SHP77 (cell line): ENCODE measurements around the gene FLT4.

ENCODE experiments used
- DNase-seq, 2 experiments: peaks; one replicate each; lab custom pipeline; 2025; lab: John Stamatoyannopoulos, UW

The FLT4 gene

DNA sequence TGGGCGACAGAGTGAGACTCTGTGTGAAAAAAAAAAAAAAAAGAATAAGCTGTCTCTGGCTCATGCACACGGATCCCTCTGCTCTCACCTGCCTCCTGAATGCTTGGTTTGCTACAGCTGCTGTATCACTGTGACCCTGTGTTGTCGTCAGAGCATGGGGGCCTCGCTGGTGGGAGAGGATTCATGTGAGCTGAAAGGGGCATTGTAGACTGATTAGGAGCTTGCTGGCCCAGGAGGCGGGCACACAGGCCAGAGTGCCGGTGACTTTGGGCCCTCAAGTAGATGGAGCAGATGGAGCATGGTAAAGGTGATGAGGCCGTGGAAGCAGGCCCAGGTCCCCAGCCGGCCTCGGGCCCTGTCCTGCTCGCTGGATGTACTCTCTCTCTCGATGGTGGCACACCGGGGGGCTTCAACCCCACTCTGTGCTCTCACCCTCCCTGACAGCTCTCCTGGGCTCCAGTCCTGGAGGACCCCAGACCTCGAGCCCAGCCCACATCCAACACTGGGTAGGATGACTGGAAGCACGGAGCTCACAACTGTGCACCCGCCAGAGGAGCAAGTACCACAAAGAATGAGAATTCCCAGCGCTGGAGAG, 7.1 kb downstream of the FLT4 start:
- no peak for DNase-seq

DNA sequence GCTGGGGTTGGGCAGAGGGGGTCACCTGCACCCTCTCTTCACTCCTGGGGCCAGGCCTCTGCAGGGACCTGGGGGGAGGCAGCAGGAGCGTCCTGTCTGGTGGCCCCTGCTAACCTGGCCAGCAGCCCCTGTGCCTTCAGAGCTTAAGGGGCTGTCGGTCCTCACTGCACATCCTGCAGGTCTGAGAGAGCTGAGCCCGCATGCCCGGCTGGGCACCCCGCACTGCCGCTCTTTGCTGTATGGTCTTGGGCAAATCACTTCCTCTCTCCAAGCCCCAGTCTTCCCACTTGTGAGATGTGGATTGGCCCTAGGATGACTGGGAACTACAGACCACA, 7.9 kb downstream of the FLT4 start:
- no peak for DNase-seq

DNA sequence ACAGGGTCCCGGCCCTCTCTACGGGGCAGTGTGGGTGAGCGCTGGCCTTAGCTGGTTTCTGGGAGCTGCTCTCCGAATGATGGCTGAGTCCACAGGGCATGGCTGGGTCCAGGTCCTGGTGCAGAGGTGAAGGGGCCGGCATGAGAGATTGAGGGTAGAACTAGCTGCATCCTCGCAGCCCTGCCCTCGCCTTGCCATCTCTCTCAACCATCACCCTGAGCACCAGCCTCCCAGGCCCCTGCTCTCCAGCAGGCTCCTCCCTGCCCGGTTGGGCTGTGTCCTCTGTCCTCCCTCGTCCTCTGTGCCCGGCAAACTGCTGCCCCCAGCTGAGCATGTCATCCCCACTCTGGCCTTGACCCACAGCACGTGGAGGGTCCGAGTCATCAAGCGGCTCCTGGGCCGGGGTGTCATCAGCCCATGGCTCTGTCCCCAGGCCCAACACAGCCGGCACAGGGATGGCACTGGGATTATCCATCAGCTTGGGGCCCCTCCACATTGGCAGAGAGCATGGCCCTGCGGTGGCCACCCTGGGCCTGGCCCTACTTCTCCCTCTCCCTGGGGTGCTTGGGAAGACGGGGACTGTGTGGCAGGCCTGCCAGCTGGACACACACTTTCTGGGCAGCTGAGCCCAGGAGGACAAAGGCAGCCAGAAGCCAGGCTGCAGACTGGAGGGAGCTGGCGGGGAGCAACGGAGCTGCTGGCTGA, 8.4 kb downstream of the FLT4 start:
- no peak for DNase-seq

DNA sequence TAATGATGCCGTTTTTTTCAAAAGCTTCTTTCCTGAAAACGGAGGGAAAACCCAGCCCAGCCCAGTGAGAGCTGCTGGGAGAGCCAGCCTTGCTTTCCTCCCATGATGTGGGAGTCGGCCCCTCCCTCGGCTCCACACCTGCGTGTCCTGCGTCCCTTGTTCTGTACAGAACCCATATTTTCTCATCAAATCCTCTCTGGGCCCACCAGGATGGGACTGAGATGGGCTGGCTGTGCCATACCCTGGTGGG, 8.9 kb downstream of the FLT4 start:
- DNase-seq = no peak

DNA sequence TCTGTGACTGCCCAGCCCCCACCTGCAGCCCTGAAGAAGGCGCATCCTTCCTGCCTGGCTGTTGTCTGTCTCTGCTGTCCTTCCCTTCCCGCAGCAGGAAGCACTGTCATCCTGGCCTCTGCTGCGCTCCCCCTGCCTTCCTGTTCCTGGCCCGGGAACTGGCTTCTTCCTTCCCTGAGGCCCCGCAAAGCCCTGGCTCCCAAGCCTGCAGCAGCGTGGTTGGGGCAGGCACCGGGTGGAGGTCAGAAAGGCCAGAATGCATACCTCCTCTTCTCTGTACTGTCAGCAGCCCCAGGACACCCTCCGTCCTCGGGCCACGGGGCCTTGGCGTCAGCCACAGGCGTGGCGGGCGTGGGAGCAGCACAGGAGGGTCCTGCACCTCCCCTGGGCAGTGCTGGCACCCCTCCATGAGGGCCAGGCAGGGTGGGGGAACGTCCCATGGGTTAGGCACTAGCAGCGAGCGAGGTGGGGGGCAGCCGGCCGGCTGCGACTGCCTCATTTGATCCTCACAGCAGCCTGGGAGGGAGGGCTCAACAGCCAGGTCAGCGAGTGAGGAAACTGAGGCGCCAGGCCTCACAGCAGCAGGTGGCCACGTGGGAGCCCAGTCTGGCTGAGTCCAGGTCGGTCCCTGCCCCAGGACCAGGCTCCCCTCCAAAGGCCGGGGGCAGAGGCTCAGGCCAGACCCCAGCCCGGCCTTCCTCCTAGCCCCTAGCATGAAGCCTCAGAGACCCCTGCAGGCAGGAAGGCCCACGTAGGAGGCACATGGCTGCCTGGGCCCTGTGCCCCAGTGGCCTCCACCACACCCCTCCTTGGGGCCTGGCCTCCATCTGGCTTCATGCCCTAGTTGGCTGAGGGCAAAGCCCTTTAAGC, 9.4 kb downstream of the FLT4 start:
- DNase-seq = no peak

DNA sequence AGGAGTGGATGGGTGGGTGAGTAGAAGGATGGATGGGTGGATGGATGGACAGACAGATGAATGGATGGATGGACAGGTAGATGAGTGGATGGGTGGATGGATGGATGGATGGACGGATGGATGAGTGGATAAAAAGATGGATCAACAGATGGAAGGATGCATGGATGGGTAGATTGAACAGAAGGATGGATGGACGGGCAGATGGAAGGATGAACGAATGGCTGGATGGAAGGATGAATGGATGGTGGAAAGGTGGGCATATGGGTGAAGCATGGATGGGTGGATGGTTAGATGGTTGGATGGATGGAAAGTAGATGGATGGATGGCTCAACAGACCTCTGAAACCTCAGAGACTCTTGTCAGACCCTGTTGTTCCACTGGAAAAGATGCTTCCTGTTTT, 10.1 kb downstream of the FLT4 start:
- DNase-seq = no peak

DNA sequence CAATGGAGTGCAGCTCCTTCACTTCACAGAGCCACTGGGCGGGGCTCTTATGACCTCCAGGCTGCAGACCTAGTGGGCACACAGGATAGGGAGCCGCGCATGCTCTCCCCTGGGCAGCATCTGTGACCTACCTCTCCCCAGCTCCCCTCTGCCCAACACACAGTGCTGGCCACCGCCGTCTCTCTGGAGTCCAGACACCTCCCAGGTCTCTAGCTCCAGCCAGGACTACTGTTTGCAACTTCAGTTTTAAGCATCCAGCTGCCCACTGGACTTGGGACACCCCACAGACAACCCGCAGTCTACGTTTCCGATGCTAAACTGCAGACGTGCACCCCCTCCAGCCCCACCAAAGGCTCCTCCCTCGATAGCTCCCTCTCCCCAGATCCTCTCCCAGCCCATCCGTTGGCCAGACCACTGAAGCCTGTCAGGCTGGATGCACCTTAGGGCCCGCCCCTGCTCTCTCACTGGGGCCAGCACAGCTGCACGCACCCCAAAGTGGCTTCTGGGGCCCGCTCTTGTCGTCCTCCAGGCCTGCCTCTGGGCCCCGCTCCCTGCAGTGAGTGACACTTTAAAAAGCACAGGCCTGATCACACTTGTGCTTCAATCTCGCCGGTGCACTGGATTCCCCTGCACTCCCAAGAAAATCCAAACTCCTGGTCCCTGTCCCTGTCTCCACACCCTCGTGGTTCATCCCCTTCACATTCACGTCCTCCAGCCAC, 11.3 kb downstream of the FLT4 start:
- no peak for DNase-seq

DNA sequence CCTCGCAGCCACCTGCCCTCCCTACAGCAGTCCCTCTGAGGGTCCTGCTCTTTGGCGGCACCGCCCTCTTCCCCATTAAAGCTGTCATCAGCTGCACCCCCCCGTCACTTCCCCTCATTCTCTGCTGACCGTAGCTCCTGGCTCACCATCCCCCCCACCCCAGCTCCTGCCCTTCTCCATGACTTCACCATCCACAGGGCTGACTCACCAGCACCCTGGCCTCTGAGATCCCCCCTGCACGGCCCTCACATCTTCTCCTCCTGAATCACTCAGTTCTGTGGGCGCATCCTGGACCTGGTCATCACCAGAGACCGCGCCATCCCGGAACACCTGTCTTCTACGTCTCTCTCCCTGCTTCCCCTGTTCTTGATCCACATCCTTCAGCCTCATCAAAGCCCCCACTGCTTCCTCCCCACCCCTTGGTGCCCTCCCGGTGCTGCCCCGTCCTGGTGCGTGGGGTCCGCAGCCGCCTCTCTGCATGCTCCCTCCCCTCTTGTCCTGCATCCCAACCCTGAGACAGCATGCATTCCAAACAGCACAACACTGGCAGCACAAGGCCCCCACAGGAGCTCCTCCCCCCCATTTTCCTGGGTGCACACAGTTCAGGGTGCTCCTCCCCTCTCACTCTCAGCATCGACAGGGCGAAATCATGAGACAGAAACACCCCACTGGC, 12.9 kb downstream of the FLT4 start:
- DNase-seq = no peak

DNA sequence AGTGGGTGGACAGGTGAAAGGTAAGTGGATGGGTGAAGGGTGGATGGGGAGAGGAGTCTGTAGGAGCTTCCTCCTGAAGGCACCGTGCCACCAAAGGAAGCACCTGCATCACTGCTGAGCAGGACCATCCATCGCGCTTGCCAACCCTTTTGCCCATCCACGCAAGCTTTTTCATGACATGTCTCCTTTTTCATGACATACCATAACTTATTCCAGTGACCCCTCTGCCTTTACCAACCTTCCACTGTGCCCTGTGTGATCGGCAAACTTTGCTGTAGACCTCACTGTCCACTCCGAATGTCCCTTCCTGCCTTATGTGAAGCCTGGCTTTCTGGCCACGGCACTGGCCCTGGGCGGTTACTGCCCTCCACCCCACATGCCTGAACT, 13.4 kb downstream of the FLT4 start:
- no peak for DNase-seq

DNA sequence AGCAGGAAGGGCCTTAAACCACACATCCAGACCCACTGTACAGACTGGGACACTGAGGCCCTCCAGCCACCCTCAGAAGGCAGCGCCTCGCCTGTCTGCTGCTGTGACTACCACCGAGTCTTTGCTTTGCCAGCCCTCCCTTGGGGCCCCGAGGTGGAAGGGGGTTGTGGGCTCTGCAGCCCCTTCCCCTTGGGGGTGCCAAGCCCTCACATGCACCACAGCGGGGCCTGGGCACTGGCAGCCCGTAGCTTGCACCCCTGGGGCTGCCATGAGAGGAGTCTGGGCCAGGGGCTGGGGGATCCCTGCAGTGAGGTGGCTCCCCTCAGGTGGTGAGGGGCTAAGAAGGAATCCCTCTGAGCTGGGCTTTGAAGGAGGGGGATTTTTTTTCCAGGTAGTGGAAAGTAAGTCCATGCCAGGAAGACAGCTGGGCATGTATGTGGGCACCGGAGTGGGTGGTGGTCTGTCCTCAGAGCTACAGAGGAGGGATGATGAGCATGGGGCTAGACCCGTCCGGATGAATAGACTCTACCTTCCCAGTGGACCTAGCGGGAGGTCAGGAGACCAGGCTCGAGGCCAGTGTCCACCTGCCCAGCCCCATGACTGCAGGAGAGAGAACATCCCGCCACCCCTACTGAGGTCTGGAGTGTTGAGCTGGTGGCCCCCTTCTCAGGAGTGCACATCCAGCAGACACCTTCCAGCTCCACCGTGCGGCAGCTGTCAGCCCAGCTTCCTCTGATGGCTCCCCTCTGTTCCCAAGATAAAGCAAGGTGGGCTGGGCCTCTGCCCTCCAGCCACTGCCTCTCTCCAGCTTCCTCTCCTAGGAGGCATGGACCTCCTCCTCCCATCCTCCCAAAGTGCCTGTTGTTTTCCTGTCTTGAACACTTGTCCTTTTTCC, 15.9 kb downstream of the FLT4 start:
- no peak for DNase-seq

DNA sequence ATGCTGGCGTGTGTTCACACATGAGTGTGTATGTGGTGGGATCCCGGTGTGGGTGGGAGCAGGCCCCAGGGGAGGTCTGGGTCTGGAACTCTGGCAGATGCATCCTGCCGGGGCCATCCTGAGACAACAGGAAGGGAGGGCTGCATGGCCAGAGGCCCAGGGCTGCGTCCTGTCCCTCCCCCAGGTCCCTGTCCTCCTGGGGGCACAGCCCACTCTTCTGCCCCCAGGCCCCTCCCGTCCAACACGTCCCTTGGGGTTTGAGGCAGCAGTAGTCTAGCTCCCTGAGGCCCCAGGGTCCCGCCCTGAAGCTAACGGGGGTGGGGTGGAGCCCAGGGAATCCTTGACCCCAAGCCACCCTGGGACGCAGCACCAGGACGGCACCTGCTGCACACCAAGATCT, 16.6 kb downstream of the FLT4 start:
- DNase-seq = no peak

DNA sequence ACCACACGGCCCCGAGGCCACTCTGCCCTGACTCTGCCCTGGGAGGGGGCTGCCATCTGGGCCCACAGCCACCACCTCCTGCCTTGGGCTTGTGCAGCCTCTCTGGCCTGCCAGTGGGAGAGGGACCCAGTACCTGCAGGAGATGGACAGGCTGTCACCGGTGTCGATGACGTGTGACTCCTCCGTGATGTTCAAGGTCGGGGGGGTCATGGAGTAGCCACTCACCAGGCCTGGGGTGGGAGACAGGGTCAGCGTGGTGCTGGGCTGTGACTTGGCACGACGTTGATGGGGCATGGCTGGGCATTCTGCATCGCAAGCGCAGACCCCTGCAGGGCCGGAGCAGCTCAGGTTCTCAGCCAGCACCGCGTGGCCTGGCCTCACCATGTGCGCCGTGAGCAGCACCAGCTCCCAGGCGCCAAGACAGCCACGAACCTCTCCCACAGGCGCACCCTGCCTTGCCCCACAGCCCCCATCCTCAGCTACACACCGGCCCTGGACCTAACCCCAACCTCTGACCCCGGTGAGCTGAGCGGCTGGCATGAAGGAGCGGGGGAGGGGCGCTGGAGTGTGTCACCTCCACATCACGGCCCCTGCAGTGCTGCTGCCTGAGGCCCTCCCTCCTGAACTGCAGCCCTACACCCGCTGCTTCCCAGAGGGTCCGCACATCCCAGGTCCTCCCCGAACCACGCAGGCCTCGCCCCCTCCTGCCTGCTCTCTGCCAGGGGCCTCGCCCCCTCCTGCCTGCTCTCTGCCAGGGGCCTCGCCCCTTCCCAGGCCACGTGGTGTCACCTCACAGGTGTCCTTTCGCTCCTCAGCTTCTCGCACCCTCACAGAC, 17.6 kb downstream of the FLT4 start:
- no peak for DNase-seq

DNA sequence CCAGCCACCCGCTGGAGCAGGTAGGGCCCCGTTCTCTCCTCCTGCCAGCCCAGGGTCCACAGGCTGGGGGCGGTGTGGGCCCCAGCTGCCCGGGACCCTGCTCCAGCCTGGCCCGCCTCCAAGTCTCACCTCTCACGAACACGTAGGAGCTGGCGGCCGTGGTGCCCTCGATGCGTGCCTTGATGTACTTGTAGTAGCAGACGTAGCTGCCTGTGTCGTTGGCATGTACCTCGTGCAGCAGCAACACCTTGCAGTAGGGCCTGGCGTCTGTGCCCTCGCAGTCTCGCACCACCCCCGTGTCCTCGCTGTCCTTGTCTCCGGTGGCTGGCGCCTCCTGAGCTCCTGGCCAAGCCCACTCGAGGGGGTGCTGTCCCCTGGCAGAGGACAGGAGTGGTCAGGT, 19.0 kb downstream of the FLT4 start:
- DNase-seq = no peak

DNA sequence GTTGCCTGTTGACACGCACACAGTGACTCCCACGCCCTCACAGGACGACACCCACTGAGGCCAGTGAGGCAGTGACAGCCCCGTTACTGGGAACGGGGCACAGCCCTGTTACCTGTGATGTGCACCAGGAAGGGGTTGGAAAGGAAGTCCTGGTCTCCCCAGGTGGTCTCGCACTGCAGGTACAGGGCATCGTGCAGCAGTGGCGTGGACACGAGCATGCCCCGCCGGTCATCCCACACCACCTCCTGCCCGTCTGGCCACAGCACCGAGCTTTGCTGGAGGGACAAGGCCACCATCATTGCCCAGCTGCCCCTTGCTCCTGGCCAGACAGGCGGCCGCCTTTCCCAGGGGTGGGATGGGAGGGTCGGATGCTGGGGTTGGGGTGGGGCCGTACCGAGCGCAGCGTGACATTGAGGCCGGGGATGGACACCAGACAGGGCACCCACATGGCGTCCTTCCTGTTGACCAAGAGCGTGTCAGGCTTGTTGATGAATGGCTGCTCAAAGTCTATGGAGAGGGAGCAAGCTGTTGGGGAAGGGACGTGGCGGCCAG, 19.5 kb downstream of the FLT4 start:
- no peak for DNase-seq

DNA sequence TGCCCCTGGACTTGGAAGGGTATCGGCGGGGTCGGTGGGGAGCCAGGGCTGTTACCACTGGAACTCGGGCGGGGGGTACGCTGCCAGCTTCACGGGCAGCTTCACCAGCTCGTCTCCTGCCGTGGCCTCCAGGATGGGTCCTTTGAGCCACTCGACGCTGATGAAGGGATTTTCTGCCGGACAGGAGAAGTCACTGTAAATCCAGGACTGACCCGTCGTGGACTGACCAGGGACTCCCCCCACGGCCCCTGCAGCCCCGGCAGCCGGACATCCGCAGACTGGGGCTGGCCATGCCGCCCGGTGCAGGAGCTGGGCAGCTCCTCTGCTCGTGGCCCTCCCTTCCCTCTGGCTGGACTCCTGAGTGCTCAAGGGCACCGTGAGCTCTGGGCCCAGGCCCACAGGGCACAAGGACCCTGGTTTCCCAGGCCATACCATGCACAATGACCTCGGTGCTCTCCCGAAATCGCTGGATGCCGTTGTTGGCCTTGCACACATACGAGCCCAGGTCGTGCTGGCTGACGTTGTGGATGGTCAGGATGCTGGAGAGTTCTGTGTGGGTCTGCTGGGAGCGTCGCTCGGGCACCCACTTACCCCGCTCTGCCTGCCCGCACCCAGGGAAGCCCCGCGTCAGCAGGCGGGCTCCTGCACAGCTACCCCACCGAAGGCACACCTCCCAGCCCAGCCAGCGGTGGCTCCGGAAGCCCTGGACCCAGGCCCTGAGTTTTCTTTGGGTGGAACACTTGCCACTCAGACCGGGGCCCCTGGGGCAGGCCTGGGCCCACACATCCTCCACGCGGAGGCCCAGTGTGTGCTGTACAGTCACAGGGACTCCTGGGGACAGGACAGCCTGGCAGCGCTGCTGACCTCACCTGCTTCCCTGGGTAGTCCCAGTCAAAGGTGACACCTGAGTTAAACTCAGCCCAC, 20.3 kb downstream of the FLT4 start:
- no peak for DNase-seq

DNA sequence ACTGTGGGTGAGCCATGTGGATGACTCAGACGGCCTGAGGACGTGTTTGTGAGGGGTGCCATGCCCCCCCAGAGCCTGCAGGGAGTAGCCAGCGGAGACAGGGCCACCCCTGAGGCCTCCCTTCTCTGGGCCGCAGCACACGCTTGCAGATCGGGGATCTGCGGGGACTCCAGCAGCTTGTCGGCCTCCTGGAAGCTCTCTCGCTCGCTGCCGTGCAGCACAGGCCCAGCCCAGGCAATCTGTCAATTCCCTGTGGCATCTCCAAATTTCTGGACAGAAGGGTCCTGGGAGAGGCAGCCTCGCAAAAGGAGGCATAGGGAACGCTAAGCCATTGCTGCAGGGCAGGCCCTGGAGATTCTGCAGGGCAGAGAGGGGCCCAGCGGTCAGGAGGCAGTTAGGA, 21.2 kb downstream of the FLT4 start:
- DNase-seq = no peak

DNA sequence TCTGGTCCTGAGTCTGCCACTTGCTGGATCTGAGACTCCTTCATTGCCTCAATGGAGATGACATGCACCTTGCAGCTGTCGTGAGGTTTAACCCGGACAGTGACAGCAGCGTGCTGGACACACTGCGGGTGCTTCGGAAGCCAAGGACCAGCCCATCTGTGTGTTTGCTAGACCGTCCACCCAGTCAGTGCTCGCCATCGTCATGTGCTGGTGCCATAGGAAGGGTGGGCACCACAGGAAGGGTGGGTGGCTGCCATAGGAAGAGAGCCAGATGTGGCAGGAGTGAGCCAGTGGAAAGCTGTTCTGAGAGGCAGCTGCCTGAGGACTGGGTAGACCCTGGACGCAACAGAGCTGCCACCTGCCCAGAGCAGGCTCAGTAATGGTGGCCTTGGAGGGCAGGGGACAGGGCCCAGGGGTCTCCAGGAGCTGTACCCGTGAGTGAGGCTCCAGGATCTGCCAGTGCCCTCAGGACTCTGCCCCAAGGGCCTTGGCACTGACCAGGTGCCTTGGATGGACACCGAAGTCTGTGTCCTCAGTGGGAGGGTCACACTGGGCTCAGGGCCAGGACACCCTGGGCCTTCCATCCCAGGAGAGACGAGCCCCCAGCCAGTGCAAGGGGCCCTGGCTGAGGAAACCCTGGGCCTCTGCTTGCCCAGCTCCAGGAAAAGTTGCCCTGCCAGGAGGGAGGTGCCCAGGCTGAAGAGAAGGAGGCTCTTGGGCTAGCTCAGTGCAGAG, 21.8 kb downstream of the FLT4 start:
- no peak for DNase-seq

DNA sequence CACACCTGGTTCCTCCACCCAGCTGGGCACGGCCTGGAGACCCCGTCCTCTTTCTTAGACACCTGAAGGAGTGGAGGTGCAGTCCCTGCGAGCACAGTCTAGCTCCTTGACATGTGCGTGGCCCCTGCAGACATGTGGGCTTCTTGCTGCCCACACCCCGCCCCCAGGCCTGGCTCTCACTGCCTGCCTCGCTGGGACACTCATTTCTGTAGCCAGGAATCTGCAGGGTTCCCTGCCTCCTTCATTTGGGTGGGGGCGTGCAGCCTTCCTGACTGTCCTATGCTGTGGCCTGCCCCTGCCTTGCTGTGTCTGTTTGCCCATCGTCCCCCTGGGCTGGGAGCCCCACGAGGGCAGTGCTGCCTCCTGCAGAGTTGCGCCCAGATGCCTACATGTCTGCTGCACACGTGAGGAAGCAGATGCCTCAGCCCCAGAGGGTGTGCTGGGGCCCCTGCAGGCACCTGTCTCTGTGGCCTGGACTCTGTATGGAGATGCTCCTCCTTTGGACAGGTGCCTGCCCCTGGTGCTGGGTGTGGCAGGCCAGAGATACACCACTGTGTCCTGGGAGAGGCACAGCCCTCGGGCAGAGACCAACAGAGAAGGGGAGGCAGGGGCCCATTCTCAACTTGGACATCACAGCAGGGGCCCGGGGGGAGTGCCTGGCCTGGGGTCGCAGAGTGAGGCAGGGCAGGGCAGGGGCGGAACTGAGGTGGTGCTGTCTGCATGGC, 22.6 kb downstream of the FLT4 start:
- no peak for DNase-seq
